ENCODE results near the gene PTHLH. TPM values are rescaled to one million over a fixed set of nuclear protein-coding genes. Genes with fewer than 3 reads are reported as not detected.

Gene PTHLH
- total RNA-seq, 1 donor from 2014 or later = 82.1 TPM

DNA sequence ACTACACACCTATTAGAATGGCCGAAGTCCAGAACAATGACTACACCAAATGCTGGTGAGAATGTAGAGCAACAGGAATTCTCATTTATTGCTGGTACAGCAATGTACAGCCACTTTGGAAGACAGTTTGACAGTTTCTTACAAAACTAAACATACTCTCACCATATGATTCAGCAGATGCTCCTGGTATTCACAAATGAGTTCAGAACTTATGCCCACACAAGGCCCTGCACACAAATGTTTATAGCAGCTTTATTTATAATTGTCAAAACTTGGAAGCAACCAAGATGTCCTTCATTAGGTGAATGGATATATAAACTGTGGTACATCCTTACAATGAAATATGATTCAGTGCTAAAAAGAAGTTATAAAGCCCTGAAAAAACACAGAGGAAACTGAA, 38.3 kb downstream of the PTHLH start:
- TF ChIP-seq, protein P1, sequence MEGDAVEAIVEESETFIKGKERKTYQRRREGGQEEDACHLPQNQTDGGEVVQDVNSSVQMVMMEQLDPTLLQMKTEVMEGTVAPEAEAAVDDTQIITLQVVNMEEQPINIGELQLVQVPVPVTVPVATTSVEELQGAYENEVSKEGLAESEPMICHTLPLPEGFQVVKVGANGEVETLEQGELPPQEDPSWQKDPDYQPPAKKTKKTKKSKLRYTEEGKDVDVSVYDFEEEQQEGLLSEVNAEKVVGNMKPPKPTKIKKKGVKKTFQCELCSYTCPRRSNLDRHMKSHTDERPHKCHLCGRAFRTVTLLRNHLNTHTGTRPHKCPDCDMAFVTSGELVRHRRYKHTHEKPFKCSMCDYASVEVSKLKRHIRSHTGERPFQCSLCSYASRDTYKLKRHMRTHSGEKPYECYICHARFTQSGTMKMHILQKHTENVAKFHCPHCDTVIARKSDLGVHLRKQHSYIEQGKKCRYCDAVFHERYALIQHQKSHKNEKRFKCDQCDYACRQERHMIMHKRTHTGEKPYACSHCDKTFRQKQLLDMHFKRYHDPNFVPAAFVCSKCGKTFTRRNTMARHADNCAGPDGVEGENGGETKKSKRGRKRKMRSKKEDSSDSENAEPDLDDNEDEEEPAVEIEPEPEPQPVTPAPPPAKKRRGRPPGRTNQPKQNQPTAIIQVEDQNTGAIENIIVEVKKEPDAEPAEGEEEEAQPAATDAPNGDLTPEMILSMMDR (IDR thresholded peaks at IDR 0.05; ENCODE audit: insufficient read depth, low read length, severe bottlenecking) = no peak
- Histone ChIP-seq H3K36me3 (ENCODE audit: control insufficient read depth, insufficient read depth, low read length) (no peaks in the 10 kb centered on the region), H3K27me3 (ENCODE audit: control insufficient read depth, insufficient read depth, low read length) (no peaks in the 10 kb centered on the region), H3K4me3 (ENCODE audit: low read depth, low read length) (no peak overlapping the region)
- no peak for FAIRE-seq
- DNase-seq (ENCODE audit: low read depth) = no peak

DNA sequence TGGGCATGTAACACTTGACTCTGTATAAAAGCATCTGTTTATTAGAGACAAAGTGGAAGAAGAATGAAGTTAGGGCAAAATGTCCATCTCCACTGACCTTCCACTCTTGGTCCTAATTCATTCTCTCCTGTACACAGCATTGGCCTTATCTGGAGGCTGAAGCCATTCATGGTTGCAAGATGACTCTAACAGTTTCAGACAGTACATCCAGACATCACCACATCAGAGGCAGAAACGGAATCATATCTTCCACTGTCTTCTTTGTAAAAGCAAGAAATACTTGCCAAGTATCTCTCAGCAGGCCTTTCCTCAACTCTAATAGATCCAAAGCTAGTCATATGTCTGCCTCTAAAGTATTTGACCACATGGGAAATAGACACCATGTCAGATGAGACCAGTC, 41.1 kb downstream of the PTHLH start:
- DNase-seq (ENCODE audit: low read depth) (no peak), FAIRE-seq (peak; percentile 28)

DNA sequence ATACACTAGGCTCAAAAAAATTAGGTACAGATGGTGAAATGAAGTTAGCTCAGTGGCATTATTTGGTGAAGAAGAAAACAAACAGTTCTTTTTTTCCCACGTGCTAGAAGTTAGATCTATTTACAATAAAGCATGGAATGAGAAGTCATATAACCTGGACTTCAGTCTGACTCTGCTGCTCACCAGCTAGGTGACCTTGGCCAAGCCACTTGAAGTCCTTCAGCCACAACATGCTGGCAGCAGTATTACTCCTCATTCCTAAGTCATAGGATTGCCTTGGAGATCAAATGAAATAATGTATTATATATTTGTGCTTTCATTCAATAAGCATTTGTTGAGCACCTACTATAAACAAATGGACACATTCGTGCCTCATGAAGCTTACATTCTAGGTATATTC, 45.2 kb downstream of the PTHLH start:
- H3K36me3 ChIP-seq (ENCODE audit: control insufficient read depth, insufficient read depth, low read length) = no peaks in the 10 kb centered on the region
- FAIRE-seq (no peak), DNase-seq (ENCODE audit: low read depth) (no peak)
- H3K27me3 ChIP-seq (ENCODE audit: control insufficient read depth, insufficient read depth, low read length) = no peaks in the 10 kb centered on the region
- TF ChIP-seq, protein P1 (IDR thresholded peaks at IDR 0.05; ENCODE audit: insufficient read depth, low read length, severe bottlenecking) = no peak
- H3K4me3 ChIP-seq (ENCODE audit: low read depth, low read length) = no peak overlapping the region

More for the DNA sequence above, 41.1 kb downstream of the PTHLH start:
- Histone ChIP-seq H3K27me3 (ENCODE audit: control insufficient read depth, insufficient read depth, low read length) (no peaks in the 10 kb centered on the region), H3K36me3 (ENCODE audit: control insufficient read depth, insufficient read depth, low read length) (no peaks in the 10 kb centered on the region), H3K4me3 (ENCODE audit: low read depth, low read length) (no peak overlapping the region)
- TF ChIP-seq, protein P1 (IDR thresholded peaks at IDR 0.05; ENCODE audit: insufficient read depth, low read length, severe bottlenecking) = no peak

DNA sequence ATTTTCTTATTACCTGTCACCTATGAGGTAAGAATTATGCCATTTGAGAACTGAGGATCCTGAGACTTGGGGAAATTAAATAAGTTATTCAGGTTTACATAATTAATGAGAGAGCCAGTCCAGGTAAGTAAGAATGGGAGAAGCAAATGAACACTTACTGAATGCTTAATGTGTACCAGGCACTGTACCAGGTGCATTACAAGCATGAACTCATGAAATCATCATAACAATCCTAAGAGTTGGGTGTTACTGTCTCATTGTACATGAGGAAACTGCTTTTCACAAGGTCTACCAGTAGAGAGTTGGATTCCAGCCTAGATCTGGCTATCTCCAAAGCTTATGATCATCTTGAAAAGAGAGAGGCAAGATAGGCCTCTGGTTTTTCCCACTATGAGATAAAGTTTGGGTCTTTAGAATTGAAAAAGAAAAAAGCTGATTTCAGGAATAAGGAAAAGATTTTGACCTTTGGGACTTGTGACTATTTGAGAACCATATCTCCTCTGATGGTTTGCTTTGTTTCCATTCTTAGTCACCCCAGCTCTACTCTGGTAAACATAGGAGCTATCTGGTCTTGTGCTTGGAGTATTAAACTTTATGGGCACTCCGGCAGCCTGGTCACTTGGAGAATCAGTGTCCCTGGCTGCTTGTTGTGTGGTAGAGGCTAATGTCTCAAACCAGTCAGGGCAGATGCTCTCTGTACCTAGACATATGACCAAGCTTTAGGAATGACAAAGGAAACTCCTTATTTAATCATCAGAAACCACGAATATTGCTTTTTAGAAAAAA, 48.0 kb downstream of the PTHLH start:
- peak; percentile 23 for DNase-seq (ENCODE audit: low read depth)

DNA sequence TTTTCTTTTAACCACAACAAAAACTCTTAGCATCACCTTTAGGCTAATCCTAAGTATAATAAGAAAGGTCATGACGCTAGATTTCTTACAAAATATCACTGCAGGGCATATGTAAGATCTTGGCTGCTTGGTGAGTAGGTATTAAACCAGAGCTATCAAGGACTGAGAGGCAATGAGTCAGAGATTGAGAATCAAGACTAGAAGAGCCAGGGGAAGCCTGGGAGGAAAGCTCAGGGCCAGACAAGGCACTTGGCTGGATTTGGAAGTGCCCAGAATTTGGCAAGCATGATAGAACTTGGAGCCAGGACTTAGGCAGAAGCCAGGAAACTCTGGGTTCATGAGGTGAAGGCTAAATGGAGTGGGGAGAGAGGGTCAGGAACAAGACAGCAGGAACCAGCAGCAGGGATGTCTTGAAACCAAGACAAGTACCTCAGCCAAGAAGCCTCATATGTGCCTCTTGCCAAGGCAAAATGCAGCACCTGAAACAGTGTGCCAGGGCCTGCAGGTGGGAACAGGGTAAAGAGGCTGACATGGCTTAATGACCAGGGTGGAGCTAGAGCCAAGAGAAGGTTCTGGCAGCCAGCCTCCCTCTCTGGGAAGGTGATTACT, 49.9 kb downstream of the PTHLH start:
- TF ChIP-seq, protein P1 (IDR thresholded peaks at IDR 0.05; ENCODE audit: insufficient read depth, low read length, severe bottlenecking) = no peak
- FAIRE-seq = no peak
- DNase-seq (ENCODE audit: low read depth) = peak; percentile 94
- Histone ChIP-seq H3K27me3 (ENCODE audit: control insufficient read depth, insufficient read depth, low read length) (no peaks in the 10 kb centered on the region), H3K36me3 (ENCODE audit: control insufficient read depth, insufficient read depth, low read length) (no peaks in the 10 kb centered on the region), H3K4me3 (ENCODE audit: low read depth, low read length) (no peak overlapping the region)

More for the DNA sequence above, 48.0 kb downstream of the PTHLH start:
- Histone ChIP-seq H3K27me3 (ENCODE audit: control insufficient read depth, insufficient read depth, low read length) (no peaks in the 10 kb centered on the region), H3K4me3 (ENCODE audit: low read depth, low read length) (no peak overlapping the region), H3K36me3 (ENCODE audit: control insufficient read depth, insufficient read depth, low read length) (no peaks in the 10 kb centered on the region)
- no peak for FAIRE-seq
- TF ChIP-seq, protein P1 (IDR thresholded peaks at IDR 0.05; ENCODE audit: insufficient read depth, low read length, severe bottlenecking) = no peak

Data from bronchial epithelial cell (primary cell).